Effector CD4-positive, alpha-beta T cell (primary cell): Measurements from ENCODE around the gene FREM2.

Experiments
- DNase-seq: peaks from one replicate; pipeline ENCODE4 v3.0.0-alpha.2; 2020

Gene FREM2

DNA sequence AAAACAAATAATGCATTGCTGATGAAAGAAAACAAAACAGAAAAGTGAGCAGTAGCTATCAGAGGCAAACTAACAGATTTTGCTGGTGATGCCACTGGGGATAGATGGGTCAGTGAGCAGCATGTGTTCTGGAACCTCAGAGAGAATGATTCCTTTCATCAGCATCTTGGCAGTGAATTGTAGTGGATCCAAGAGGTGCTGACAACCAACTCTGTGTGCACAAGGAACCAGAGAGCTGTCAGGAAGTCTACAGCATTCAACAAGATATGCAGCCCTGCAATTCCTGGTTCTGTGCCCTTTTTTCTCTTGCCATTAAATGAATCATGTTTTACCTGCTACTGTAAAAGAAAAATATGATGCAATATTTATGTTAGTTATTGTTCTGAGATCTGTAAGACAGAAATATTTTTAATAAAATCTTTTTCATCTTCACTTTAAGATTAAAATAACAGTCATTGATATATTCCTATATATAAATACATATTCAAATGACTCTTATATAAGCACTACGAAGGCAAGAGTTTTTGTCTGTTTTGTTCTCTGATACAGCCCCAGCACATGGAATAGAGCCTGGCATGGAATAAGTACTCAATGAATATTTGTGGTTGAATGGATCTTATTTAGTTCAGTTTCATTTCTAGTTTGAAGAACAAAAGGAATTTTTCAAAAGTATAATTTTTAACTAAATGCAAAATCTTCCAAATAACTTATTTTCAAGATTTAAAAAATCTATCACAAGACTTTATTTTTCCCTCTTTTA, 80.8 kb downstream of the FREM2 start:
- DNase-seq = no peak

DNA sequence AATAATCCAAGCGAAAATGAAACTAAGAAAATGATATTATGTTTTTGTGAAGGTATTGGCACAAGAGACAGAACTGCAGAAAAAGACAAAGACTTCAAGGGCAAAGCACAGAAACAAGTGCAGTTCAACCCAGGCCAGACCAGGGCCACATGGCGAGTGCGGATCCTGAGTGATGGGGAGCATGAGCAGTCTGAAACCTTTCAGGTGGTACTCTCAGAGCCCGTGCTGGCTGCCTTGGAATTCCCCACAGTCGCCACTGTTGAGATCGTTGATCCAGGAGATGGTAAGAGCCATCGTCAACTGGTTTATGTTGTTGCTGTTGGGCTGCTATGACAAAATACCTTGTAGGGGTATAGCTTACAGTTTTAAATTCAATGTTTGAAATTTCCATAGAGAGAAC, 82.6 kb downstream of the FREM2 start:
- no peak for DNase-seq

DNA sequence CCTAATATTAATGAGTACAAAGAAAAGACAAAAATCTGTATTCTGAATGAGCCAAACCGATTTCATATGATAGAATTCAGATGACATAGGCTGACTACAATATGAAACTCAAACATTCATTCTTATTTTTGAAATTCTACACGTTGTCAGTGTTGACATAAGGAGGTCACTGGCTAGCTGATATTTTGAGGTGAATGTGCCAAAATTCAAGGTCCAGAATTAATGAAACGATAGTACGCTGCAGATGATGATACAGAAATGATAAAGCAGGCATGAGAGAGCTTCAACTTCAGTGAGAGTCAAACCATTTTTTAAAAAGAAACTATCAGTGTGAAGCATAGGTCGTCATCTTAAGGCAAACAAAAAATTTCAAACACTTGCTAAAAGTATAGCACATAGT, 88.2 kb downstream of the FREM2 start:
- DNase-seq = no peak

DNA sequence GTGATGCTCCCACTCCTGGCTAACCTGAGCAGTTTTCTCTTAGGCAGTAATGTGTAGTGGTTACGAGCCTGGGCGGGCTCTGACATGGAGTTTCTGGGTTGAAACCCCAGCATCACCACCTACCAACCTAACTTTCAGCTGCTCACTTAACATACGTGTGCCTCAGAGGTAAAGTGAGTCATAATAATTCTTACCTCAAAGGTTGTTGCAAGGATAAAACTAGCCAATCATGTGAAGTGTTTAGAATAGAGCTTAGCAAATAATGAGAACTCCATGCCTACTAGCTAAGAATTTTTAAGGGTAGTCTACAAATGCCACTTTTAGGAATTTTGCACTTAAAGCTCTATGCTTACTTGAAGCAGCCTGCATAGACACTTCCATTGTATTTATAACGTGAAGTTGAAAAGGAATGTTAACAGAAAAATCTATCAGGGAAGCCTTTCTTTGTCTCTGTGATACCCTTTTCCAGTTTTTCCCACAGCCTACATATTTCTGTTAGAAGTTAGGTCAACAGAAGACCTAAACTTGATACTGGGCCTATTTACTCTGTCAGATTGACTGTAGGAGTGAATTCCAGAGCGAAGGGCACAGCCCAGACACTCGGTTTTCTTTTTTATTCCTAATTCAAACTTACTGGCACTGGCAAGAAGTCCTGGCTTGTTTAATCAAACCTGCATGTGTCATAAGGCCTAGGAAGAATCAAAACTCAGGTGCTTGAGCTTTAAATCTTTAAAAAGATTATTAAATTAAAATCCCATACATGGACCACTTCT, 90.7 kb downstream of the FREM2 start:
- no peak for DNase-seq

DNA sequence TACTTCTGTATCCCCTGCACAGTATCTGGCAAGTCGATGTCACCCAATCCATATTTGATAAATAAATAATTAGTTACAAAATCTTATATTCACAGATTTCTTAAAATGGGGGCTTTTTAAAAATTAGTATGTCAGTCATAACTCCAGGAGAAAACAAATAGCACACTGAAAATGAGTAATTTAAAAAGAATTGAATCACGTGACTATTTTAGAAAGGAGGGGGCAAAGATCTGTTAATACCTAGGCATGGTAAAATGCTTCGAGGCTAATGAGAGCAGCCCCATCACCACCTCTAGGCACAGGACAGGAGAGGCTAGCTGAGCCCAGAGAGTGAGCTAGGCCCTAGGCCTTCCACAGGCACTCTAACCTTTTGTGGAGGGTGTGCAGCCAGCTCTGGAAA, 94.7 kb downstream of the FREM2 start:
- no peak for DNase-seq

DNA sequence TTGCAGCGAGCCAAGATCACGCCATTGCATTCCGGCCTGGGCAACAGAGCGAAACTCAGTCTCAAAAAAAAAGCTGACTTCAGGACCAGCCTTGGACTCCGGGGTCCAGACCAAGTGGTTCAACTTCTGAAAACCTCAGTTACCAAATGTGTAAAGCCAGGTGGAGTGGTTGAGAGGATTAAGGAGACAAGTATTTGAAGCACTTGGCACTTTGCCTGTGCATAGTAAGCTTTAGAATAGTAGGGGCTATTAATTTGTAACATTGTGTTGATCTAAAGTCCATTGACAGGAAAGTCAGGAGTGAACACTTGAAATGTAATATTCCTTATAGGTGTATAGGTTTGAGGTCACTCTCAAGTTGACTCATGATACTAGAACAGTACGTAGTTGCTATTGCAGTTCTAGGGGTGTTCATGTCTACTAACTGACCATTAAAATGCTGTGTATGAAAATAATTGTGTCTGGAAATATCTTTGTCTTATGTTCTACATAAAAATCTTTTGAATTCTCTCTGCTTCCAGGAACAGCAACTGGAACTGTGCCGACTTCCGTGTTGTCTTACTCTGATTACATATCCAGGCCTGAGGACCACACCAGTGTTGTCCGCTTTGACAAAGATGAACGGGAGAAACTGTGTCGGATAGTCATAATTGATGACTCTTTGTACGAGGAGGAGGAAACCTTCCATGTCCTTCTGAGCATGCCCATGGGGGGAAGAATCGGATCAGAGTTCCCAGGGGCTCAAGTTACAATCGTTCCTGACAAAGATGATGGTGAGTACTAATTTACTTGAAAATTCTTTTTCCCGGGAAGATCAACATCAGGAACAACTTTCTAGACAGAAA, 97.4 kb downstream of the FREM2 start:
- DNase-seq = no peak

DNA sequence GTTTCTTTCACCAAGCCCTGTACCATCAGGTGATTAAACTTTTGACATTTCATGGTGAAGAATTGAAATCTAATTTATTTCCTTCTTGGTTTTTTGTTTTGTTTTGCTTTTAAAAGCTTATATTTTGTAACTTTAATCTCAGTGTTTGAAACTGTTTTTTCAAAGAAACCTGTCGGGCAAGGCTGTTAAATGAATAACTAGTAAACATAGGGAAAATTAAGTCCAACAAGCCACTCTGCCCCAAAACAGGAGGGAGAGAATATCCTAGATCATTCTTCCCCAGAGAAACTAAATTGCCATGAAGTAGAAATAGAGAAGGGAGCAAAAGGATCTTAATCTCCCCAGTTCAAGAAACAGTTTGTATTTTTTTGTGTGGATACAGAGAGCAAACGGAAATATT, 98.2 kb downstream of the FREM2 start:
- no peak for DNase-seq

DNA sequence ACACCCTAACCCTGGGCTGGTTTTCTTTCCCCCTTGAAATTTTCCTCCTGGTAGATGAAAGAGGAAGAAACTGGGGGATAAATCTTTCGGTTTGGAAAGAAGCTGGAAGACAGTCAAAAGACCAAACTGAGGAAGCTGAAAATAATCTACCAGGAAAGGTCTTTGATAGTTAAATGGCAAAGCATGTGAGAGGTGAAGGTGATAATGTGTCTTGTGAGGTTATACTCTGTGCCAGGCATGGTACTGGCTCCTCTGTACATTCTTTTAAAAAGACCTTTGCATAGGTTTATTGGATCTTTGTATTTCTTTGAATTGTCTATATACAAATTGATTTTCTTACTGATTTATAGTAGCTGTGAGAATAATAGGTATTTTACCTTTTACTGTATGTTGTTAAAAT, 98.6 kb downstream of the FREM2 start:
- DNase-seq = no peak

DNA sequence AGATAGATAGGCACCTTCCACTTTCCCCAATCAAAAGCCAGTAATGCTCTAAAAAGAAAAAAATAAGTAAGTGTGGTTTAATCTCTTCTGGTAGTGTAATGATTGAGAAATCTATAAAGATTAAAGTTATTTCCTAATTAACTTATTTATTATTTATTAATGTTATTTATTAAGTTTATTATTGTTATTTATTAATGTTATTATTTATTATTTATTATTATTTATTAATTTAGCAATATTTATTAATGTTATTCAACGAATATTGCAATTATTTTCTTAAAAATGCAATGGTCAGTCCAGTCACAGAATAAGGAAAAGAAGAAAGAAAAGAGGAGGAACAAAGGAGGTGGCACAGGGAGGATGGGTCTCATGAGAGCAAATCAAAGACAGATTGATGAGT, 100.7 kb downstream of the FREM2 start:
- no peak for DNase-seq

DNA sequence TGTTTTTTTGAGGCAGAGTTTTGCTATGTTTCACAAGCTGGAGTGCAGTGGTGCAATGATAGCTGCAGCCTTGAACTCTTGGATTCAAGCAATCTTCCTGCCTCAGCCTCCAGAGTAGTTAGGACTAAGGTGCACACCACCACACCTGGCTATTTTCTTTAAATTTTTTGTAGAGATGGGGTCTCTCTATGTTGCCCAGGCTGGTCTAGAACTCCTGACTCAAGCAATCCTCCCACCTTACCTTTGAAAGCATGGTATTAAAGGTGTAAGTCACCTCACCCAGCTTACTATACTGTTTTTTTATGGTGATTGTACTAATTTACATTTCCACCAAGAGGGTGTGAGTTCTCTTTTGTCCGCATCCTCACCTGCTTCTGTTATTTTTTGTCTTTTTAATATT, 110.0 kb downstream of the FREM2 start:
- DNase-seq = no peak

DNA sequence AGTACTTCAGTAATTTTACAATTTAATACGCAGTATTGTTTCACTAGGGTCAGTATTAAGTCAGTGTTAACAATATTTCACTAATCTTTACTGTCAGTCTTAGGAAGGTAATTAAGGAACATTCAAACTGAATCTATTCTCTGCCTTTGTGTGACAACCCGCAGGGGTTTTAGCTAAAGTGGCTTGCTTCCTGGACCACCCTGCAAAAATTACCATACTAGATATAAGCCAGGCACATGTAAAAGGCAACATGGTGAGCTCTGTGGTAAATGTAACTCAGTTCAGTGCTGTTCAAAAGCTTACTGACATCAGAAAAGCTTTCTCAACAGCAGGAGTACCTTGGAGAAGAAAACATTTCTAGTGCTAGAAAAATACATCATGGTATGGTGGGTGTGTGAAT, 116.7 kb downstream of the FREM2 start:
- DNase-seq = no peak

DNA sequence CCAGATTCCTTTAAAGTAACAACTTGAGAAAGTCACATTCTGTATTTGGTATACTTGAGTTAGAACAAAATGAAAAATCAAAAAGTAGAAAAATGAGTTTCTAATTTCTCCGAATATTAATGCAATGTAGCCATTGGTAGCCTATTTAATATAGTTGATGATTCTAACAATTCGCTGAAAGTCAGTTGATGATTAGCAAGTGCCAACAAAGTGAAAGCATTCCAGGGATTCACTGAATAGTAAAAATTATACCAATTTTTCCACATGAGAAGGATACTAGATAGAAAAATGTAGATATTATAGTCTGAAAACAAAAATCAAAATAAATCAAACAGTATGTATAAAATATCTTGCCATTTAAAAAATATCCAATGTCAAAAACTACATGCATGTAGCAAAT, 117.2 kb downstream of the FREM2 start:
- DNase-seq = no peak

DNA sequence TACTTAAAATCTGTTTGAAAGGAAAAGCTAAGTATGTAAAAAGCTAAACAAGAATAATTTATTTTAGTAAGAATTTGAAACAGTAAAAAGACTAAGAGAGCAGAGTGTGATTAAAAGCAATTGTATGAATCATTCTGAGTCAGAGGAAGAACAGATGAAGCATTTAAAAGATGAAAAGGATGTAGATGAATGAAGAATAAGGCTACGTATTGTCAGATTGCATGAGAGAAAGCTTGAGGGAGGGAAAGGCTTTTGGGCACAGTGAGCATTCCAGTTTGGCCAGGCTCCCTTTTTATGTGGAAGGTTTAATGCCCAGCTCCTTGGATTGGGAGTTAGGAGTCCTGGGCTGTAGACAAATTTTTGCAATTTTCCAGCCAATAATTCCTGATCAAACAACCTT, 117.7 kb downstream of the FREM2 start:
- no peak for DNase-seq

DNA sequence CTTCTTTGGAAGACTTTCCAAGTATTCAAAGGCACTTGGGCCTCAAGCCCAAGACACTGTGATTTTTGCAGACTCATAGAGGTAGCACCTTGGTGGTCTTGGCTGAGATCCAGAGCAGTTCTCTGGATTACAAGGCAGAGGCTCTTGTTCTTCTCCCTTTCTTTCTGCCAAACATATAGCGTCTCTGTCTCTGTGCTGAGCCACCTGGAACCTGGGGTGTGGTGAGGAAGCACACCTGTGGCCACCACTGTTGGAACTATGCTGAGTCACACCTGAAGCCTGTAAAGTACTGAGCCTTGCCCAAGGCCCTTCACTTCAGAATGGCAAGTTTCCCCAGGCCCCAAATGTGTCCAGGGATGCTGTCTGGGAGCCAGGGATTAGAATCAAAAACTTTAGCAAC, 127.5 kb downstream of the FREM2 start:
- DNase-seq = no peak

DNA sequence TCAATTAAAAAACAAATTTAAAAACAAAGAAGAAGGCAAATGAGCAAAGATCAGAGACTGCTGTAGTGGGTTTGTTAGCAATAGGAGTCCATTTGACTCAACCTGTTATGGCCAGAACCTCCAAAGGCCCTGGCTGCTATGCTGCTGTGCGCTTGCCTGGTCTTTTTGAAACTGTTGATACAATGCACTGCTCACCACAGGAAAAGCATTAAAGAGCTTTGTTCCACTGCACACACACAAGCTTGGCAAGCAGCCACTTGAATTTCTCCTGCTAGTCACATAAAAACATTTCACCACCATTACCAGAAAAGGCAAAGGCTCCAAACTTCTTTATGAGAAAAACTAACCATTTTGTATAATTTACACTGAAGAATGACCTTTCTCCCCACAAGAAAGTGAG, 132.2 kb downstream of the FREM2 start:
- DNase-seq = no peak

DNA sequence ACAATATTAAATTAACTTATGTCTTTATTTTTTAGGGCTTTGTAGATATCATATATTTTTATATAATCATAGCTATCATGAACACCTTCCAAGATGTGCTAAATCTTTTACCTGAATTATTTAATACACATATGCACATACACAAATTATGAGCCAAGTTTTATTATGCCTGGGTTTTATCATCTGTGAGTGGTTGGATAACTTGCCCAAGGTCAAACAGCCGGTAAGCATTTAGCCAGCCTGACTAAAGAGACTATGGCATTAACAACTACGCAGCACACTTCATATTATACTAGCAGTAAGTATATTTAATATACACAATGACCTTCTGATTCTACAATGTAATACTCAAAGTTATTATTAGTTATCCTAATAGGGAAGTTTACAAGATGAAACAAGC, 132.7 kb downstream of the FREM2 start:
- no peak for DNase-seq

DNA sequence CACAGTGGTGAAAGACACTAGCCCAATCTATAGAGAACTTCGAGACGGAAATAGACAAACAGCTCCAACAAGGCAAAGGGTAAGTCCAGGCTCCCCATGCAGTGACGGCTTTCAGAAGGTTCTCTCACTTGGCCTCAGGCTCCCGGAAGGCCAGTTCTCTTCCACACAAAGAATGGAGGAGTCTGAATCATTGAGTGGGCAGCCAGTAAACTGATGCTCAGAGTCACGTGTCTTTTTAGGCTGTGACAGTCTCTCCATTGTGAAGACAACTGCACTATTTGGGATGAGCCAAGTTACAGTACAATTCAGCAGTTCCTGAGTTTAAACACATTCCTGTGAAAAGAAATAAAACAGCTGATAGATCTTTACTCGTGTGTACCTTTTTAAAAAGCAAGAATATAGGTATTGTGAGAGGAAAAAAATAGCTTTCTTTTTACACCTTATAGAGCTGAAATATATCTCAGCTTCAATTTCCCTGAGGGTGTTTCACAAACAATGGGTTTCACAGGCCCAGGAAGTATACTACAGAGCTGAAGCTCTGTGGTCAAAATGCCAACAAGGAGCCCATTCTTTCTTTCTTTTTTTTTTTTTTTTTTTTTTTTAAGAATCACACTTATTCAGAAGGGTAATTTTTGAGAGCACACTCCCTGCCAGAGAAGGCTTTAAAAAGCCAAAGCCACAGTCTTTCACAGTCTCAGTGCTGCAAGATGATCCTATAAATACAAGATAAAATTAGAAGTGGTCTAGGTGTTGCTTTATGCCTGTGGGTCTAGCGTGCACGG, 135.1 kb downstream of the FREM2 start:
- no peak for DNase-seq

DNA sequence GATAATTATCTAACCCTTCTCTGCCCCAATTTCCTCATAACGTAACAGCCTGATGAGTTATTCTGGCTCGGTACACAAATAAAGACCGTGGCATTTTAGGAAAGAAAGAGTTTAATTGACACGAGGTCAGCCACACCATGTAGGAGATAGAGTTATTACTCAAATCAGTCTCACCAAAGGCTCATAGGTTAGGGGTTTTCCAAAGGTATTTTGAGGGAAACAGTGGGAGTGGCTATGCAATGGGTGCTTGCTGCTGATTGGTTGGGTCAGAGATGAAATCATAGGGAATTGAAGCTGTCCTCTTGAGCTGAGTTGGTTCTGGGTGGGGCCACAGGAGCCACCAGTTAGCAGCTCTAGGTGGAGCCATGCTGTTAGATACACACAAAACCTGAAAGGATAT, 137.5 kb downstream of the FREM2 start:
- DNase-seq = no peak

DNA sequence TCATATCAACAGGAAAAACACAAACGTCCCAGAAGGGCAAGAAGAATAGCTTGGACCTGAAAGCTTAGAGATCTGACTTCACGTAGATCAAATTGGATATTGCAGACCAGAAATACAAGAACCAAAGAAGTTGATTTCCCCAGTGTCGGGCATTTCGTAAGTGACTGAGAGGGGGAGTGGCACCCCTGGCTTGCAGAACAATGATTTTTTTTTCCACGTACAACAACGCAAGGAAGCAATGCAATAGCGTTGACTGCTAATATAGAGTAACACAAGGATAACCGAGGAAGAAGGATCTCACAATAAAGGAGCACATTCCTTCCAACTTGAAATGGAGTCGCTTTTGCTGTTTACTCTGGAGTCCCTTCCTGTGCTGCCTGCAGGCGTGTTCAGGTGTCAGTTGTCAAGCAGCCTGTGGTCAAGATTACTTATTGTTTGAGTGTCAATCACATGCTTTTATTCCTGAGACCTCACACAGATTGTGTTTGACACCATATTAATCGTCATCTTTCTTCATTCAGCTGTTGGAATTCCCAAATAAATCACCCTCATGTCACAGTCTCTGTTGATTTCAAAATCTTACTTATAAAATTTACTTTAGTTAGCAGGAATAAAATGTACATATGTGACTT, 139.4 kb downstream of the FREM2 start:
- DNase-seq = no peak

DNA sequence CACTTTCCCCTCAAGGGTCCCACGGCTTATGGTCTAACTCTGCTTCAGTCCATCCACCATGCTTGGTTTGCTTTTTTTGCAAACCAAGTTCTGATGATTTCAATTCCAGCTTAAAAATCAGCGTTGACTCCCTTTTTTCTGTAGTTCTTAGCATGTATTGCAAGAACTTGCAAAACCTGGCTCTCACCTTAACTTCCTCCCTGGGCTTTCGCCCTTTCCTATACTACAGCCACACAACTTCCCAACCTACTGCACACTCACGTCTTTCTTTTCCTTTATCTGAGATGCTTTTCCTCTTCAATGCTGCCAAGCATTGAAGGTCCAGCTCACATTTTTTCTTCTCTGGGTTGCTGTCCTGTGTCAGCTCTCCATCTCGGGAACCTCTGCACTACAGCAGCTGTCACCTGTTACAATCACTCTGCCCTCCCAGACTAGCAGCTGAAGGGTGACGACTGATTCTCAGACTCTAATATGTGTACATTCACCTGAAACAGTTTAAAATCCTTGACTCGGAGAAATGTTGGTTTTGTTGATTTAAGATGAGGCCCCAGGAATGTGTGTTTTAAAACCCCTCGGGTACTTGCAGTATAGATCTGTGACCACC, 143.7 kb downstream of the FREM2 start:
- DNase-seq = no peak

DNA sequence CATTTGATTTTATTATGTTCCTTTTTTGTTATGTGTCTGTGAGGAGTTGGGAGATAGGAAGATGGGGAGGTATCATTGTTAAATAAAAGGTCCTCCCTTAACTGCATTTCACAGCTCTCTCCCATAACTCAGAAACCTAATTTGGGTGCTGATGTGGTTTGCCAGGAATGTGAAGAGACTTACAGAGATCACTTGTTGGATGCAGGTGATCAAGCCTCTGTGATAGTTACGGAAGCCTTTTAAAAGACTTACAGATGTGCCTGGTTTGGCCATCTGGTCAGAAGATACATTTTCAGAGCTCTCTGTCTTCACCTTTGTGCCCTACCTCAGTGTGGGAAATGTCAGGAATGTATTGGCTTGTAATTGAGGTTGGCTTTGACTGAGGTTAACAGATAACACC, 157.7 kb downstream of the FREM2 start:
- DNase-seq = no peak

DNA sequence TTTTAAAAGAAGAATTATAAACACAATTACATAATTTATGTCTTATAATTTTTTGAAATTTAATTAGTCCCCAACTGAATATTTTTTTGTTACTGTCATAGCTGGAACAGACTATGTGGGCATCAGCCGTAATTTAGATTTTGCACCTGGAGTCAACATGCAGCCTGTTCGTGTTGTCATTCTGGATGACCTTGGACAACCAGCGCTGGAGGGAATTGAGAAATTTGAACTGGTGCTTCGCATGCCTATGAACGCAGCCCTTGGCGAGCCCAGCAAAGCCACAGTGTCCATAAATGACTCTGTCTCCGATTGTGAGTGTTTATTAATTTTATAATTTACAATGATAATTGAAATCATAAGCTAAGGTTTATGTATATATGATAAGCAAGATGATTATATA, 161.5 kb downstream of the FREM2 start:
- DNase-seq = no peak
